A549 (cell line): Measurements from ENCODE around the gene SCPEP1.

Experiments
- BHLHE40 ChIP-seq: IDR thresholded peaks from 2 replicates; pipeline ENCODE4 v1.6.1; 2012; ENCODE audit warnings: low read depth, low read length, inconsistent platforms
- CHD4 ChIP-seq: fragments of 200-600 bp; sonication (generic); IDR thresholded peaks from 2 replicates; pipeline ENCODE4 v1.6.1; 2016; ENCODE audit warnings: antibody characterized with exemption, mild to moderate bottlenecking, borderline replicate concordance
- CTCF ChIP-seq: fragments of >200 bp; sonication (Bioruptor Twin); formaldehyde crosslinking; IDR thresholded peaks from 3 replicates; pipeline ENCODE4 v1.5.1; 2016
- EP300 ChIP-seq, 2 experiments: fragments of >200 bp; sonication (Bioruptor Twin); formaldehyde crosslinking; IDR thresholded peaks; 2 replicates in 1 of 2; 3 replicates in 1 of 2; pipeline ENCODE4 v1.6.1; 2016 to 2017
- KDM1A ChIP-seq: fragments of 200-600 bp; sonication (generic); IDR thresholded peaks from 2 replicates; pipeline ENCODE4 v1.6.1; 2016; ENCODE audit warnings: low read depth, mild to moderate bottlenecking
- MAFK ChIP-seq: fragments of 450-650 bp; IDR thresholded peaks from 2 replicates; pipeline ENCODE4 v1.6.1; 2014; ENCODE audit not compliant: partially characterized antibody
- MAX ChIP-seq: IDR thresholded peaks from 2 replicates; pipeline ENCODE4 v1.6.1; 2012
- NR3C1 ChIP-seq: fragments of >200 bp; sonication (Bioruptor Twin); formaldehyde crosslinking; IDR thresholded peaks from 3 replicates; pipeline ENCODE4 v1.6.1; 2017
- POLR2A ChIP-seq: IDR thresholded peaks from 2 replicates; pipeline ENCODE4 v1.6.1; 2012; ENCODE audit warnings: mild to moderate bottlenecking, low read length
- RAD21 ChIP-seq, 2 experiments: fragments of >200 bp in 1 of 2; sonication (Bioruptor Twin) in 1 of 2; formaldehyde crosslinking in 1 of 2; IDR thresholded peaks in 1 of 2; conservative IDR thresholded peaks in 1 of 2; 2 replicates in 1 of 2; 3 replicates in 1 of 2; pipeline ENCODE4 v1.6.1; 2012 to 2018; ENCODE audit warnings: inconsistent platforms in 1 of 2
- SMC3 ChIP-seq: fragments of >200 bp; sonication (Bioruptor Twin); formaldehyde crosslinking; IDR thresholded peaks from 3 replicates; pipeline ENCODE4 v1.6.1; 2018; ENCODE audit warnings: inconsistent platforms
- TF ChIP-seq, protein P1 (sequence below): fragments of 450-650 bp; IDR thresholded peaks from 2 replicates; pipeline ENCODE4 v1.6.1; 2014; ENCODE audit warnings: antibody characterized with exemption
- TF ChIP-seq, protein P2 (sequence below): fragments of 250-450 bp; sonication (Bioruptor Pico); IDR thresholded peaks from 2 replicates; pipeline ENCODE4 v1.5.0; 2021; ENCODE audit warnings: mild to moderate bottlenecking, moderate library complexity, borderline replicate concordance
- TF ChIP-seq, protein P3 (sequence below): fragments of 250-450 bp; sonication (Bioruptor Pico); IDR thresholded peaks from 2 replicates; pipeline ENCODE4 v1.5.0; 2020; ENCODE audit warnings: low read depth, mild to moderate bottlenecking, moderate library complexity

DNA sequence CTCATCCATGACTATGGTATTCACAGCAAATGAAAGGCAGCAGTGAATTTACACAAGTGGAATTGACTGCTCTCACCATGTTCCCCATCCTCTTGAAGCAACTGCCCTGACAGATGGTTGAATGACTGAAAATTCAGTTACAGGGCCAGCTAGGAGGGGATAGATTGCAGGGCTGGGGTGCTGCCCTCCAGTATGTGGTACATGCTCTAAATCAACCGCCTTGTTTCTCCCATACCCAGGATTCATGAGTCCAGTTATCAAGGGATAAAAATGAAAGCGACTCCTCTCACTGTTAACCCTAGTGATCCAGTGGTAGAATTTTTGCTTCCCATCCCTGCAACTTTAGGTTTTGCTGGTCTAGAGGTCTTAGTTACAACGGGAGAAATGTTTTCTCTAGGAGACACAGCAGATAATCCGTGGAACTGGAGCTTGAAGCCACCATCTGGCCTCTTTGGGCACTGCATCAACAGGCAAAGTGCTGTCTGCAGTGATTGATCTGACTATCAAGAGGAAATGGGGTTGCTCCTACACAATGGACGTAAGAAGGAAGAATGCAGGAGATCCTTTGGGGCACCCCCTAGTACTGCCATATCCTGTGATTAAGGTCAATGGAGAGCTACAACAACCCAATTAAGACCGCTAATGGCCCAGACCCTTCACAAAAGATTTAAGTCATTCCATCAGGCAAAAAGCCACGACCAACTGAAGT, 32.0 kb downstream of the SCPEP1 start:
- TF ChIP-seq KDM1A (no peak), POLR2A (no peak), CTCF (peak; percentile 59), NR3C1 (no peak), MAX (no peak), MAFK (no peak), SMC3 (peak; percentile 55; the same call in 2 of the 3 replicates), EP300 (IDR thresholded peaks at IDR 0.05) (no peak), RAD21 (conservative IDR thresholded peaks at IDR 0.05 in 1 of 2, IDR thresholded peaks at IDR 0.05 in 1 of 2) (peak; percentile 48 to 65; a peak in 4 of 5 replicates), BHLHE40 (no peak), CHD4 (no peak)
- TF ChIP-seq, protein P1, sequence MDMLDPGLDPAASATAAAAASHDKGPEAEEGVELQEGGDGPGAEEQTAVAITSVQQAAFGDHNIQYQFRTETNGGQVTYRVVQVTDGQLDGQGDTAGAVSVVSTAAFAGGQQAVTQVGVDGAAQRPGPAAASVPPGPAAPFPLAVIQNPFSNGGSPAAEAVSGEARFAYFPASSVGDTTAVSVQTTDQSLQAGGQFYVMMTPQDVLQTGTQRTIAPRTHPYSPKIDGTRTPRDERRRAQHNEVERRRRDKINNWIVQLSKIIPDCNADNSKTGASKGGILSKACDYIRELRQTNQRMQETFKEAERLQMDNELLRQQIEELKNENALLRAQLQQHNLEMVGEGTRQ = no peak
- TF ChIP-seq, protein P2, sequence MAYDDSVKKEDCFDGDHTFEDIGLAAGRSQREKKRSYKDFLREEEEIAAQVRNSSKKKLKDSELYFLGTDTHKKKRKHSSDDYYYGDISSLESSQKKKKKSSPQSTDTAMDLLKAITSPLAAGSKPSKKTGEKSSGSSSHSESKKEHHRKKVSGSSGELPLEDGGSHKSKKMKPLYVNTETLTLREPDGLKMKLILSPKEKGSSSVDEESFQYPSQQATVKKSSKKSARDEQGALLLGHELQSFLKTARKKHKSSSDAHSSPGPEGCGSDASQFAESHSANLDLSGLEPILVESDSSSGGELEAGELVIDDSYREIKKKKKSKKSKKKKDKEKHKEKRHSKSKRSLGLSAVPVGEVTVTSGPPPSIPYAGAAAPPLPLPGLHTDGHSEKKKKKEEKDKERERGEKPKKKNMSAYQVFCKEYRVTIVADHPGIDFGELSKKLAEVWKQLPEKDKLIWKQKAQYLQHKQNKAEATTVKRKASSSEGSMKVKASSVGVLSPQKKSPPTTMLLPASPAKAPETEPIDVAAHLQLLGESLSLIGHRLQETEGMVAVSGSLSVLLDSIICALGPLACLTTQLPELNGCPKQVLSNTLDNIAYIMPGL (CRISPR knock-in tag) = no peak
- TF ChIP-seq, protein P3, sequence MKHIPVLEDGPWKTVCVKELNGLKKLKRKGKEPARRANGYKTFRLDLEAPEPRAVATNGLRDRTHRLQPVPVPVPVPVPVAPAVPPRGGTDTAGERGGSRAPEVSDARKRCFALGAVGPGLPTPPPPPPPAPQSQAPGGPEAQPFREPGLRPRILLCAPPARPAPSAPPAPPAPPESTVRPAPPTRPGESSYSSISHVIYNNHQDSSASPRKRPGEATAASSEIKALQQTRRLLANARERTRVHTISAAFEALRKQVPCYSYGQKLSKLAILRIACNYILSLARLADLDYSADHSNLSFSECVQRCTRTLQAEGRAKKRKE = no peak
